ENCODE data around the gene ANKS1B.

DNA sequence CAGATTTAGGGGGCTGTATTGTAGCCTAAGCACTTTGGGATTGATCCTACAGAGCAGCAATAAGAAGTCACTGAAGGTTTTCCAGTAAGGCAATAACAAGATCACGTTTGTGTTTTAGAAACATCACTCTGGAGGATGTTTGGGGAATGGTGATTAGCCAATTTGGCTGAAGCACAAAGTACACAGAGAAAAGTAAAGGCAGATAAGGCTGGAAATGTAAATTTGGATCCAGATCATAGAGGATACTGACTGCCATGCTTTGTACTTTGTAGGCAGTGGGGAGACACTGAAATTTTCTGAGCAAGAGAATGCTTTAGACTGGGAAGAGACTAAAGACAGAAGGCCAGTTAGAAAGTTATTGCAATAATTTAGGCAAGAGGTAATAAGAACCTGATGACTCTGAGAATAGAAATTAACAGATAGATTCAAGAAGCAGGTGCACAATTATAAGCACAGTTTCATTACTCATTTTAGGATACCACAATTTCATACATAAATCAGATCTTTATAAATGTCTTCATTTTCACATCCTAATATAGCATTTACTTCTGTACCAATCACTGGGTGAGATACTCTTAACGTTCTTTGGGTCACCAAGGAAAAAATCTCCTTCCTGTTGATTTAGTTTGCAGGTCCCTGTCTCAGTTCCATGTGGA is 651.7 kb downstream of the ANKS1B start:
- TF ChIP-seq CTCF (IDR thresholded peaks at IDR 0.05) (no peak), POLR2A (IDR thresholded peaks at IDR 0.05) (no peak)
